Stimulated activated CD4-positive, alpha-beta T cell treated with anti-CD3 and anti-CD28 coated beads, Interleukin-2, amount 100 ng/mL, for 48 hours (primary cell): Measurements from ENCODE around the gene DNM1.
"Not testable (repeated sequence)": the region's sequence is repeated elsewhere in the genome, so short reads cannot be mapped to it uniquely, and the experiment has no call there.

Experiments
- DNase-seq, 2 donors: peaks; one replicate each; pipeline ENCODE4 v3.0.0-alpha.2; 2020

Gene DNM1

DNA sequence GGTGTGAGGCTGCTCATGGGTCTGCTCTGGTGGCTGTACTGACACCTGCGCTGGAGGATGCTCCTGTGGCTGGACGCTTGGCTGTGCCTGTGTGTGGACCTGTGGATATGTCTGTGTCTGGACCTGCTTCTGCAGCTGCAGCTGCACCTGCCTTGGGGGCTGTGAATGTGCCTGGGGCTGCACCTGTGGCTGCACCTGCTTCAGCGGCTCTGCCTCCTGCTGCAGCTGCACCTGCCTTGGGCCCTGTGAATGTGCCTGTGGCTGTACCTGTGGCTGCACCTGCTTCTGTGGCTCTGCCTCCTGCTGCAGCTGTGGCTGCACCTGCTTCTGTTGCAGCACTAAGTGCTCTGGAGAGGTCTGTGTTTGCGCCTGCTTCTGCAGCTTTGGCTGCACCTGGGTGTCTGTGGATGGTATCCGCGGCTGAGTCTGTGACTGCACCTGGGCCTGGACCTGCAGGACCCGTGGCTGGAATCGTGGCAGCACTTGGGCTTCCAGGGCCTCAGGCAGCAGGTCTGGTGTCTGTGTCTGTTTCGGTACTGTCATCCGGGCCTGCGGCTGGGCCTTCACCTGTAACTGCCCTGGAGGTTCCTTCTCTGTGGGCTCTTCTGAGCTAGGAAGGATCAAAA lies 24.3 kb upstream of the DNM1 start:
- DNase-seq, result no peak

DNA sequence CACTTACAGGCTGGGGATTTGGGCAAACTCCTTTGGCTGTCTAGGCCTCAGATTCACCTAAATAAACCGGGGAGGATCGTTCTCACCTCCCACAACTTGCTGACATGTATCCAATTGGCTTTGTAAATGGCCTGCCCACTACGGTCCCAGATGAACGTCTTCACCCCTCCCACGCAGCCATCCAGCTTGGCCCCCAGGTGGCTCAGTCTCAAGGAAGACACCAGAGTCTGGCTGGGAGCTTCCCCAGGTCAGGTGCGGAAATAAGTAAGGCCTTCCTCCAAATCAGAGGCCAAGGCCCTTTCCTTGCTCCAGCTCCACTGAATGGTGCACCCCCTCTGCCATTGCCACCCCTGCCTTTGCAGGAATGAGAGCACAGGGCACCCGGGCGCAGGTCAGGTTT lies 23.2 kb upstream of the DNM1 start:
- DNase-seq, result no peak

- DNase-seq, result no peak
Measured at GRCh38 chr9:128180447-128180846, 22.7 kb upstream of the DNM1 start.

DNA sequence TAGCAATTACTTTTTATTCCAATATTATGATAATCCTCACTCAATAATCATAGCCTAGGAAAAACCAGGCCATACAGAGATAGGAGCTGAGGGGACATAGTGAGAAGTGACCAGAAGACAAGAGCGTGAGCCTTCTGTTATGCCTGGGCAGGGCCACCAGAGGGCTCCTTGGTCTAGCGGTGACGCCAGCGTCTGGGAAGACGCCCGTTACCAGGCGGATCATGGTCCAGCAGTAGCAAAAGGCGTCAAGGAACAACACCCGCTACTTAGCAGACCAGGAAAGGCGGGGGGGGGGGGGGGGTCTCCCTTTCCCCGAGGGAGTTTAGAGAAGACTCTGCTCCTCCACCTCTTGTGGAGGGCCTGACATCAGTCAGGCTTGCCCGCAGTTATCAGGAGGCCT lies 21.7 kb upstream of the DNM1 start:
- not testable (repeated sequence) for DNase-seq

- DNase-seq, result no peak
Measured at GRCh38 chr9:128182893-128183588, 20.1 kb upstream of the DNM1 start.

DNA sequence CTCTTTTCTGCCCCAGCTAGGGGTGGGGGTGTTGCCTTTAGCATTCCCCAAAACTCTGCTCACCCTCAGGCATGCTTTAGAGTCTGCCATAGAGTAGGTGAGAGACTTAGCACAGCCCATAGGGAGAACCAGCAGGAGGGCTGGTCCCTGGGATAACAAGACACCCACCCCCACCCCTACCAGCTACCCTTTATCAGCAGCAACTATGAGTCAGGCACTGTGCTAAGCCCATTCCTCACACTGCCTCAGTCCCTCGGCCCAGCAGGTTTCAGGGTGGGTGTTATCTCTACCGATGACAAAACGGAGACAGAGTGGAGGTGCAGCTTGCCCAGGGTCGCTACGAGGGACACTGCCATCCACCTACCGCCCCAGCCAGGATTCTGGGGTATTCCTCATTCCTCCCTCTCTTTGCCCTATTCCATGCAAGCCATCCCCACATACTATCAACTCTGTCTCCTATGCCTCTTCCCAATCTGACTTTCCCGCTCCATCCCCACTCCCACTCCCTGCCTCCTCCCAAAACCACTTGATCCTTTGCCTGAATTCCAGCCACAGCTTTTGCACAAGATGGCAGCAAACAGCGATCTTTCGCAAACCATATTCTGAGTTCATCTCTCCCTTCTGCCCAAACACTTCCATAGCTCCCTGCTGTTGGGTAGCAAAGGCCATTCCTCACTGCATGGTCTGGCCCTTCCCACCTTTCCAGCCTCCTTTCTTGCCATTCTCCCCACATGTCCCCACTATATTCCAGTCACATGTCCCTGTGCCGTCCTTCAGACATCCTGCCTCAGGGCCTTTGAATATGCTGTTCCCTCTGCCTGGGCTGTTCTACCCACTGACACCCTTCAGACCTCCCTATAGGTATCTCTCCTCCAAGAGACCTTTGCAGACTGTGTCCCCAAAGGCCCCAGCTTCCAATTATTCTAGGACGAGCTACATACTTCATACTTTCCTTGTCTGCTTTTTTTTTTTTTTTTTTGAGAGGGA lies 16.9 kb upstream of the DNM1 start:
- no peak for DNase-seq

- no peak for DNase-seq
Measured at GRCh38 chr9:128187361-128187760, 15.8 kb upstream of the DNM1 start.

DNA sequence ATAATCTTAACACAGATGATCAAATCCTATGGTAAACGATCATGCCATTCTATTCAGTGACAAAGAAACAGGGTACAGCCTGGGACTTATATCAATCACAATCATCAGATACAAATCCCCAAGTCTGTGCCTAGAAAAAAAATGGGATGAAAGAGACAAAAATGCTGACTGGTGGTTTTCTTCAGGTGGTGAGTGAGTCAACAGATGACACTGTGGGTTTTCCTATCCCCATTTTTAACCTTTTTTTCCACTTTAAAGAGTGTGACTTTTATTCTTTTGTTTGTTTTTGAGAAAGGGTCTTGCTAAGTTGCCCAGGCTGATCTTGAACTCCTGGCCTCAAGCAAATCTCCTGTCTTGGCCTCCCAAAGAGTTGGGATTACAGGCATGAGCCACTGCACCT lies 15.0 kb upstream of the DNM1 start:
- no peak for DNase-seq

GRCh38 chr9:128190013-128190412 lies 13.2 kb upstream of the DNM1 start:
- DNase-seq, result no peak

- DNase-seq, result no peak
Measured at GRCh38 chr9:128190516-128191405, 12.4 kb upstream of the DNM1 start.

GRCh38 chr9:128191406-128192046 lies 11.7 kb upstream of the DNM1 start, which contains the start of gene CIZ1:
CIZ1 (minus strand) TSS chr9:128191572; CDS start chr9:128190857, 715 bp downstream.
- peak; percentile 65 to 67 for DNase-seq

DNA sequence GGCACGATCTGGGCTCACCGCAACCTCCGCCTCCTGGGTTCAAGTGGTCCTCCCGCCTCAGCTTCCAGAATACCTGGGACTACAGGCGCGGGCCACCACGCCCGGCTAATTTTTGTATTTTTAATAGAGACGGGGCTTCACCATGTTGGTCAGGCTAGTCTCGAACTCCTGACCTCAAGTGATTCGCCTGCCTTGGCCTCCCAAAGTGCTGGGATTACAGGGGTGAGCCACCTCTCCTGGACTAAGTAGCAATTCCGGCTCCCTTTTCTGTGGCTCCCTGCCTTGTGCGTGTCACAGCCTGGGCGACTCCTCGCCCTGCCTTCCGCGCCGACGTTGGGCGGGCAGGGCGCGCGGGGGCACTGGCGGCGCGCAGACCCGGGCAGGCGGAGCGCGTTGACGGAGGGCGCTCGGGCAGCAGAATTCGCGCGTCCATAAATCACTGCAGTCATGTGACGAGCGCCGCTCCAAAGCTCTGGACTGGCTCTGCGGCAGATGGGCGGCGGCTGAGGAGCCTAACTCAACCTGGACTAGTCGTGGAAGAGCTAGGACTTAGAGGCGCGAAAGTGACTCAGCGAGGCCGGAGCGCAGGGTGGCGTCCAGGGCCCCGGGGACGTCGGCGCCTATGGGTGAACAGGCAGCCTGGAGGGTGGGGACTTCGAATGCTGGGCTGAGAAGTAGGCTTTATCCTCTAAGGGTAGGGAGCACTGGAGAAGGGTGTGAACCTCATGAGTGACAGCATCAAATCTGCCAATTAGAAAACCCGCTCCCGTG lies 10.4 kb upstream of the DNM1 start:
- no peak for DNase-seq

- no peak for DNase-seq
Measured at GRCh38 chr9:128193469-128194096, 9.6 kb upstream of the DNM1 start.

DNA sequence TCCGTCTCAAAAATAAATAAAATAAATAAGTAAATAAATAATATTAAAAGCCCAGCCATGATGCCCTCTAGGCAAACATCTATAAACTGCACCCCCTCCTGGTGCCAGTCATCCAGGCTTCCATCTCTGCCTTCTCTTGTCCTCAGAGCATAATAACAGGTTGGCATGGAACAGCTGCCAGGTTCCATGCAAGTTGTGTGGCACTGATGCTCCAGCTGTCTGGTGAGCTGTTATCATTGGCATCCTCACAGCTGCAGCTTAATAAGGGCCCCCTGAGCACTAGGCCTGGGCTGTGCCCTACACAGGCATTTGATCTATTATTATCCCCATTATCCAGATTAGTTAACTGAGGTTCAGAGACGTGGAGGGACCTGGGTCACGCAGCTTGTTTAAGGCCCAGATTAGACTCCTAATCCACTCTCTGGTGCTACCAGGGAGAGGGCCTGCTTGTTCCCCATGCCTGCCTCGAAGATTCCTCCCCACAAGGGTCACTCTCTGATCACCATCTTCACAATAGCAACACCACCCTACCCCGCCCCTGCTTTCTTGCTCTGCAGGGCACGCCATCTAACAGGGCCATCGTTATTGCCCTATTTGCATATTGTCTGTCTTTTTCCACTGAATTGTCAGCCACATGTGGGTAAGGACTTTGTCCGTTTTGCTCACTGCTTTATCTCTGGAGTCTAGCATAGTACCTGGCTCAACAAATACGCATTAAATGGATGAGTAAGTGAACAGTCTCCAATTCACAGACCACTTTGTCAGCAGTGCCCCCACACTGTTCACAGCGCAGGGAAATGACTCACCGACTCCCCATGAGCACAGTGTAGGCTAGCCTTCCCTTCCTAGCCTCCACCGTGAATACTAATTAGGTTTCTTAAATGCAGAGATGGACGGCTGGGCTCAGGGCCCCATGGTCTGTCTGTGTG lies 1.5 kb upstream of the DNM1 start:
- no peak for DNase-seq

GRCh38 chr9:128202648-128203023 lies 543 bp upstream of the DNM1 start:
- no peak for DNase-seq

DNA sequence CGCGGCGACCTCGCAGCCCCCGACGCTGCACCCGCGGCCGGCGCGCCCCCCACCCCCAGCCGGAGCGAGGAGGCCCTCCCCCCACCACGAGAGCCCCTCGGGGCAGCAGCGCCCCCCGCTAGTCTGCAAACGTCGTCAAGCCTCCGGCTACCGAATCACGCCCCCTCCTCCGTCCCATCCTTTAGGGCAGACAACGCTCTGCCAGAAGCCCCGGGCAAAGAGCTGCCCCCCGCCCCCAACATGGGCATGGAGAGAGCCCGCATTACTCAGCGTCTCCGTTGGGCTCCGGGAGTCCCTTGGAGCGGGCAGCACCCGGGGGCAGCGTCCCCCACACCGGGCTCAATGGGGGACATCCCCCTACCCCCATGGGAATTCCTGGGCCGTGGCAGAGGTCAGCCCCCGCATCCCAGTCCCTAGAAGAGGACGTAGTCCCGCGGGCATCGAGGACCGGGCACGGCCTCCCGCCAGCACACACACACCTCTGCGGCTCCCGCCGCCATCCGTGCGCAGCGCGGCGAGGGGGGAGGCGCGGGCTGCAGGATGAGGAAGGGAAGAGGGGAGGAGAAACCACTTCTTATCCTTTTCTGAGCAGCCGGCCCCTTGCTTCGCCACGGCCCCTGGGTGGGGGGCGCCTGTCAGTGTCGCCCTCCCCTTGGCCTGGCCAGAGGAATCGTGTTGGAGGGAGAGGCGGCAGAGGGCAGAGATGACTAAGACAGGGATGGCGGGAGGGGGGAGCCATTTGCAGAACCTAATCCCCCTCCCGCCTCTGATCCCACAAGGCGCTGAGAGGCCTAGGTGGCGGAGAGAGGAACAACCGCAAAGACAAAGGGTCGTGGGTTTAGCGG lies 750 bp downstream of the DNM1 start:
- no peak for DNase-seq

DNA sequence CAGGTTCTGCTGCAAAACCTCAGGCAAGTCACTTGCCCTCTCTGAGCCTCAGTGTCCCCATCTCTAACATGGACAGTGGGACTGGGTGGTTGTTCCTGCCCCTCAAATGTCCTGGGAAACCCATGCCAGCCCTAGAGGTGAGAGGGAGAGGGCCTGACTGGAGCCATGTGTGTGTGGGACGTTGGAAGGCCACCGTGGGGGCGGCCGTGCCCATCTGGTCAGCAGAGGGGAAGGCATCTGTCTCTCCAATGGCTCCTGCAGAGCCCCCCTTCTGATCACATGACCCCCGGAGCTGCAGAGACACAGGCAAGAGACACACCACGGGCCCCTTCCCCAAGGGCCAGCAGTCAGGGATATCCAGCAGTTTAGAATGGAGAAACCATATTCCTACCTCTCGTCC lies 1.7 kb downstream of the DNM1 start:
- no peak for DNase-seq

DNA sequence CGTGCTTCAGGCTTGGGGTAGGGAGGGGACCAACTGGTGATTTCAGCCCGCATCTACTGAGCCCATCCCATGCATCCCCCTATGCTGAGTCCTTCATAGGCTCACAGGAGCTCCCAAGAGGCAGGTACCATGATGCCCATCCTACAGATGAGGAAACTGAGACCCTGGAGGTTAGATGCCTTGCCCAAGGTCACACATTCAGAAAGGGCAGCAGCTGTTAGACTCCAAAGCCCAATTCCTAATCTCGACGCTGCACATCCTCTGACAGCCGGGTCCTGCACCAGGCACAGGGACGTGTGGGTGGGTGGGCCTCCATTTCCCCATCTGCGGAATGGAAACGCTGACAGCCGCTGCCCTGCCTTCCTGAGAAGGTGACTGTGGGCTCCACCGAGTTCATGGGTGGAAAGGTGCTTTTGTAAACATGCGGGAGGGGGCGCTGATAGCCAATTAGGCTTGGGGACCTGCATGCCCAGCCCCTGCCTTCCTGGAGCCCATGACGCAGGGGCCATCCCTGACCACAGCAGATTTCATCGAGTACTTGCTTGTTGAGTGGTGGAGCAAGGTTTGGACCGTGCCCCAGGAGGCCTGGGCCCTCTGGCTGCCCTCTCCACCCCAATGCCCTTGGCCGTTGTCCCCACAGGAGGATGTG lies 2.2 kb downstream of the DNM1 start:
- no peak for DNase-seq
